HFF-Myc (cell line): ENCODE results near the gene ANKRD63.
A peak's percentile ranks its signal among the peaks of the same experiment; 100 is the strongest.

Experiments used
- DNase-seq: peaks from one replicate; pipeline ENCODE4 v3.0.0-alpha.2; 2011; ENCODE audit warnings: low read depth; ENCODE audit errors: extremely low read depth
- H3K4me3 ChIP-seq: replicated peaks from 2 replicates; pipeline ENCODE4 v1.5.1; 2011; ENCODE audit warnings: low read depth, mild to moderate bottlenecking, control low read depth, low read length
- CTCF ChIP-seq: IDR thresholded peaks from 2 replicates; pipeline ENCODE4 v1.5.1; 2012; ENCODE audit warnings: mild to moderate bottlenecking, low read depth, low read length, control low read depth; ENCODE audit errors: missing control alignments

ANKRD63 gene

GRCh38 chr15:40255033-40255432 lies 27.8 kb downstream of the ANKRD63 start:
- H3K4me3 ChIP-seq, result no peak overlapping the region
- no peak for TF ChIP-seq CTCF
- no peak for DNase-seq

- TF ChIP-seq CTCF, result no peak
- no peak for DNase-seq
- H3K4me3 ChIP-seq, result no peak overlapping the region
These were observed 28.4 kb downstream of the ANKRD63 start for GRCh38 chr15:40254452-40254851.

GRCh38 chr15:40253167-40253790 lies 29.6 kb downstream of the ANKRD63 start:
- DNase-seq, result no peak
- H3K4me3 ChIP-seq, result peak overlapping the region; percentile 32
- TF ChIP-seq CTCF, result no peak

- H3K4me3 ChIP-seq, result peak overlapping the region; percentile 32
- DNase-seq, result no peak
- no peak for TF ChIP-seq CTCF
These were observed 30.3 kb downstream of the ANKRD63 start for GRCh38 chr15:40252438-40253166.

- no peak for TF ChIP-seq CTCF
- DNase-seq, result no peak
- no peak overlapping the region for H3K4me3 ChIP-seq
These were observed 30.8 kb downstream of the ANKRD63 start for GRCh38 chr15:40252141-40252437.

- TF ChIP-seq CTCF, result no peak
- no peak for DNase-seq
- no peak overlapping the region for H3K4me3 ChIP-seq
These were observed 31.3 kb downstream of the ANKRD63 start for GRCh38 chr15:40251486-40252140.
